Heart left ventricle (tissue), 16 donors: Measurements from ENCODE around the gene ZNF610. TPM values are rescaled to one million over a fixed set of nuclear protein-coding genes. Genes with fewer than 3 reads are reported as not detected.
A peak's percentile ranks its signal among the peaks of the same experiment; 100 is the strongest.

Experiments
- ATAC-seq, 4 donors: fragments of 200-7000 bp; cut with Tn5 transposase; one replicate each; pipeline ENCODE4 v1.9.1; 2020 to 2022; ENCODE audit warnings: moderate library complexity in 4 of 4, mild to moderate bottlenecking in 3 of 4, moderate number of reproducible peaks in 1 of 4
- DNase-seq, 5 donors: peaks; one replicate each; pipeline ENCODE4 v3.0.0-alpha.2; 2020
- H3K27ac ChIP-seq, 12 donors: fragments of 200-600 bp; sonication (generic) in 4 of 12; one replicate each; pipeline versions ENCODE4 v1.5.0 to v1.8.0; 2016 to 2022; ENCODE audit warnings: mild to moderate bottlenecking in 2 of 12
- H3K27me3 ChIP-seq, 9 donors: fragments of 200-600 bp; sonication (generic) in 2 of 9; one replicate each; pipeline versions ENCODE4 v1.5.1 to v1.8.0; 2016 to 2022; ENCODE audit warnings: mild to moderate bottlenecking in 3 of 9
- H3K36me3 ChIP-seq, 9 donors: fragments of 200-600 bp; sonication (generic) in 2 of 9; one replicate each; pipeline versions ENCODE4 v1.5.0 to v1.8.0; 2018 to 2022; ENCODE audit warnings: mild to moderate bottlenecking in 2 of 9
- H3K4me1 ChIP-seq, 12 donors: fragments of 200-600 bp; sonication (generic) in 4 of 12; one replicate each; pipeline versions ENCODE4 v1.5.0 to v1.8.0; 2016 to 2022; ENCODE audit warnings: mild to moderate bottlenecking in 3 of 12
- H3K4me3 ChIP-seq, 12 donors: fragments of 200-600 bp; sonication (generic) in 4 of 12; one replicate each; pipeline versions ENCODE4 v1.5.0 to v1.8.0; 2017 to 2022; ENCODE audit warnings: mild to moderate bottlenecking in 9 of 12, moderate library complexity in 4 of 12
- H3K9me3 ChIP-seq, 12 donors: fragments of 200-600 bp; sonication (generic) in 4 of 12; one replicate each; pipeline versions ENCODE4 v1.5.0 to v1.8.0; 2016 to 2022; ENCODE audit warnings: mild to moderate bottlenecking in 1 of 12
- POLR2A ChIP-seq, 2 donors: fragments of 450-650 bp; IDR thresholded peaks; one replicate each; pipeline ENCODE4 v1.6.1; 2017; ENCODE audit warnings: antibody characterized with exemption in 2 of 2, mild to moderate bottlenecking in 2 of 2, moderate library complexity in 2 of 2
- WGBS, 4 donors: extraction: QIAGEN DNeasy Blood & Tissue Kit in 2 of 4; methylation state at CpG; one replicate each; pipeline versions ENCODE4 v1.1.5 to v1.1.7; 2013 to 2018; 5-methylcytosine and 5-hydroxymethylcytosine counted together
- intact Hi-C, 10 donors: fragments of 100-400 bp; cut with DNase I; formaldehyde crosslinking; loops; one replicate each; pipeline versions ENCODE4 v1.11.1 to v1.14.2; 2022
- polyA plus RNA-seq, 2 donors: library from polyadenylated mRNA; stranded (reverse); fragments of 200-250 nt; gene quantifications; one replicate each; pipeline ENCODE4 v1.2.3, GENCODE V29; 2013
- total RNA-seq, 9 donors: library from RNA; depleted of rRNA in 2 of 9; stranded (reverse); fragments of >200 nt in 2 of 9; fragmentation: NEBNext Ultra II Directional in 3 of 9; extraction: Animal tissue kit (Norgen Biotek cat#: 25700) in 3 of 9; gene quantifications; one replicate each; pipeline versions ENCODE4 v1.1.0 to v1.2.4, GENCODE V29; 2016 to 2023
- TF ChIP-seq, protein P1 (sequence below), 12 donors: fragments of 200-600 bp; sonication (generic) in 4 of 12; IDR thresholded peaks; one replicate each; pipeline versions ENCODE4 v1.5.0 to v1.8.0; 2018 to 2022; ENCODE audit warnings: antibody characterized with exemption in 12 of 12, mild to moderate bottlenecking in 5 of 12
- donor health status: ischemic (EF 13 %, LVEDD 7.1; RV severe dilation, severe dysfunction).
- donor health status: healthy with polysubstance abuse.
- donor health status: DM: no; HTN: yes; CAD: no.
- donor health status: DM: no; HTN: no; CAD: no.
- donor health status: ischemic (EF 25% LVEDD 6.9; RV normal size, moderate dysfunction).
- donor health status: ischemic (EF 25% LVEDD 5.7; RV mildly dilated, moderate dysfunction).
- donor health status: healthy.
- donor health status: DM: yes; HTN: yes; CAD: no.
- donor health status: ischemic (EF 35%, LVEDD 5.7; RV mildly dilated, moderate dysfunction).
- donor health status: nonischemic (EF 11% LVEDD 7.7; RV severe dilation, severe dysfunction).
- donor health status: DM: yes; HTN: yes; CAD: no.
- donor health status: PGD.
- donor health status: ischemic (EF 29% LVEDD 5.4; RV normal size, mild dysfunction).
- donor health status: nonischemic (EF 23%, LVEDD 6.1; RV moderate dilation, normal function).

Gene ZNF610
- total and polyA plus RNA-seq, 11 donors, result 2.4 to 8.2 (median 3.2) TPM

DNA sequence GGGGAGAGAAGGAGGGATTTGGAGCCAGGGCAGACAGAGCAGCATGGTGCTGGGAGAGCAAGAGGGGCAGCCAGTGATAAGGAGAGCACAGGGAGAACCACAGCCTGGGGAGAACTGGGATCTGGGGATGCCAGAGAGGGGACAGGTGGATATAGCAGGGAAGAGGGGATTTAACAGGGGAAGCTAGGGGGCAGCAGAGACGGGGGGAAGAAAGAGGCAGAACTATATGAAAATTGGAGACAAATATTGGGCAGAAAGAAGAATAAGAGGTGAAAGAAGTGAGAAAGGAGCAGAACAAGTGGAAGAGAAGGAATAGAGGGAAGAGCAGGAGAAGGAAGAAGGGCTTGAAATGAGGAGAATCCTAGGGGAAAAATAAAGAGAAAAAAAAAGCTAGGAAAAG lies 55.1 kb downstream of the ZNF610 start:
- DNase-seq (no peak), ATAC-seq (no peak)
- WGBS, 4 donors, result 56 to 72% (median 61%) methylated on average over 1 of the region's 1 CpG
- no peak overlapping the region for H3K27ac ChIP-seq
- intact Hi-C loops, result no loop called here
- no peak overlapping the region for H3K4me3 ChIP-seq
- H3K27me3 ChIP-seq, result no peaks in the 10 kb centered on the region
- peaks cover 0 to under 1% (median 0%) of the 10 kb centered on the region in 12 donors for H3K4me1 ChIP-seq
- peaks cover 0 to 100% (median 48%) of the 10 kb centered on the region in 12 donors for H3K9me3 ChIP-seq
- TF ChIP-seq POLR2A (IDR thresholded peaks at IDR 0.05), result no peak
- TF ChIP-seq, protein P1, sequence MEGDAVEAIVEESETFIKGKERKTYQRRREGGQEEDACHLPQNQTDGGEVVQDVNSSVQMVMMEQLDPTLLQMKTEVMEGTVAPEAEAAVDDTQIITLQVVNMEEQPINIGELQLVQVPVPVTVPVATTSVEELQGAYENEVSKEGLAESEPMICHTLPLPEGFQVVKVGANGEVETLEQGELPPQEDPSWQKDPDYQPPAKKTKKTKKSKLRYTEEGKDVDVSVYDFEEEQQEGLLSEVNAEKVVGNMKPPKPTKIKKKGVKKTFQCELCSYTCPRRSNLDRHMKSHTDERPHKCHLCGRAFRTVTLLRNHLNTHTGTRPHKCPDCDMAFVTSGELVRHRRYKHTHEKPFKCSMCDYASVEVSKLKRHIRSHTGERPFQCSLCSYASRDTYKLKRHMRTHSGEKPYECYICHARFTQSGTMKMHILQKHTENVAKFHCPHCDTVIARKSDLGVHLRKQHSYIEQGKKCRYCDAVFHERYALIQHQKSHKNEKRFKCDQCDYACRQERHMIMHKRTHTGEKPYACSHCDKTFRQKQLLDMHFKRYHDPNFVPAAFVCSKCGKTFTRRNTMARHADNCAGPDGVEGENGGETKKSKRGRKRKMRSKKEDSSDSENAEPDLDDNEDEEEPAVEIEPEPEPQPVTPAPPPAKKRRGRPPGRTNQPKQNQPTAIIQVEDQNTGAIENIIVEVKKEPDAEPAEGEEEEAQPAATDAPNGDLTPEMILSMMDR (IDR thresholded peaks at IDR 0.05), result no peak
- peaks cover 0 to 67% (median 19%) of the 10 kb centered on the region in 9 donors for H3K36me3 ChIP-seq

DNA sequence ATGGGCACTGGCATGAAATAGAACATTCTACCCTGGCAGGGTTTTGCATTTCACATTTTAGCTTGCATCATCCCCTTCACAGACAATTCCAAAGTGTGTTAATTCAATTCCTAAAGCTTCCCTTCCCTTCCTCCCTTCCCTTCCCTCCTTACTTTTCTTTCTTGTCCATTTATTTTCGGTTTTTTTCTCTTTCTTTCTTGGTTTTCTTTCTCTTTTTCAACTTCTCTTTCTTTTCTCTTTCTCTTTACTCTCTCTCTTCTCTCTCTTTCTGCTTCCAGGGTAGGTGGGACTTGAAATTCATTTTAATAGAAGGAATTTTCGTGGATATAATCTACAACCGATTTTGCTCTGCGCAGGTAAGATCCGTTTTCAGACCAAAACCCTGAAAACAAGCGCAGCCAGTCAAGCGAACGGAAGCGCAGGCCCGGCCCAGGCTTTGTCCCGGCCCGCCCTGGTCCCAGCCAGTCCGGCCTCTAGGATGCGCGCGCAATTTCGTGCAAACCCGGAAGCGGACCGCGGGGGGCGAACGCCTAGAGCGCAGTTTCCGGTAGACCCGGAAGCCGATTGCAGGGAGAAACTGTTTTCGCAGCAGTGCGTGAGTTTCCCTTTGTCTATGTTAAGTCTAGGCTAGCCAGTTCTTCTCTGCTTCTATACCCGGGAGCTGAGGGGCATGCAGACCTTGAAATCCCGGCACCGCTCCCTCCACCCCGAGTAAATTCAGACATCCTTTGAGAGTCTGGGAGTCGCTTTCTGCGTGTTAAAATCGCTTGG lies 61.5 kb downstream of the ZNF610 start, which contains the start of gene ZNF528:
Gene ZNF528 (plus strand): TSS at position 540 of the 771 bp plus-strand sequence. CDS start 4,165 bp downstream, outside the sequence.
- peaks cover 5 to 77% (median 47%) of the 10 kb centered on the region in 9 donors for H3K36me3 ChIP-seq
- H3K4me3 ChIP-seq, result peak within 1 kb of the TSS; percentile 53 to 96 (median 78)
- intact Hi-C loops, result loop anchor here in 3 of 10 donors (1.0 to 5.0 kb wide), 3 partner anchors 27 to 56 kb away; partner anchors contain the start of gene ZNF578 (in 3 of the 3)
- H3K9me3 ChIP-seq, result peaks cover 0 to 47% (median 8%) of the 10 kb centered on the region in 12 donors
- H3K4me1 ChIP-seq, result peaks cover 0 to 21% (median 13%) of the 10 kb centered on the region in 12 donors
- no peaks in the 10 kb centered on the region for H3K27me3 ChIP-seq
- WGBS, 4 donors, result 0 to 1% (median 1%) methylated on average over 36 of the region's 36 CpGs
- peak; percentile 97 to 99 (median 98) for DNase-seq
- peak; percentile 13 to 61 for TF ChIP-seq POLR2A (IDR thresholded peaks at IDR 0.05)
- TF ChIP-seq, protein P1 (IDR thresholded peaks at IDR 0.05), result peak in 1 of 12 donors; percentile 4
- H3K27ac ChIP-seq, result peak within 1 kb of the TSS; percentile 35 to 84 (median 72)
- ATAC-seq, result peak; percentile 100

DNA sequence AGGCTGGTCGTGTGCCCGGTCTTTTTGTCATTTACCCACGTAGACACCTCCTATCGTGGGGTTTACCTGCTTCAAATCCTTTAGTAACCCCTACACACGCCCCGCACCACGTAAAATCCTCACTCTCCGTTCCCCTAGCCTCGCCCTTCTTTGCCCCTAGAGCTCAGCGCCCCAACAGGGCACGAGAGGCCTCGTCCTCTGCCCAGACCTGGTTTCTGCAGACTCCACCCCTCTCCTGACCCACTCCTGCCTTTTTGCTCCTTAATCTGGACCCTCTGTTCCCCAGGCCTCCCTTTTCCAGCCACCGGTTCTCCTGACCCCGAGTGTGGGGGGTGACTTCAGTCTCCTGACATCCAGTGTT lies 62.0 kb downstream of the ZNF610 start:
- WGBS, 4 donors, result 1 to 3% (median 2%) methylated on average over 14 of the region's 14 CpGs
- Histone ChIP-seq H3K27ac (peak overlapping the region; percentile 30 to 84 (median 72)), H3K9me3 (peaks cover 0 to 46% (median 6%) of the 10 kb centered on the region in 12 donors), H3K27me3 (no peaks in the 10 kb centered on the region), H3K36me3 (peaks cover 5 to 77% (median 53%) of the 10 kb centered on the region in 9 donors), H3K4me3 (peak overlapping the region; percentile 53 to 96 (median 78)), H3K4me1 (peaks cover 0 to 21% (median 13%) of the 10 kb centered on the region in 12 donors)
- intact Hi-C loops, result loop anchor here in 1 of 10 donors (5.0 kb wide), 1 partner anchor 54 kb away; the partner anchor contains the start of gene ZNF578
- no peak for TF ChIP-seq POLR2A (IDR thresholded peaks at IDR 0.05)
- TF ChIP-seq, protein P1 (IDR thresholded peaks at IDR 0.05), result no peak
- no peak for DNase-seq
- peak in 3 of 4 donors; percentile 20 to 42 (median 41) for ATAC-seq

DNA sequence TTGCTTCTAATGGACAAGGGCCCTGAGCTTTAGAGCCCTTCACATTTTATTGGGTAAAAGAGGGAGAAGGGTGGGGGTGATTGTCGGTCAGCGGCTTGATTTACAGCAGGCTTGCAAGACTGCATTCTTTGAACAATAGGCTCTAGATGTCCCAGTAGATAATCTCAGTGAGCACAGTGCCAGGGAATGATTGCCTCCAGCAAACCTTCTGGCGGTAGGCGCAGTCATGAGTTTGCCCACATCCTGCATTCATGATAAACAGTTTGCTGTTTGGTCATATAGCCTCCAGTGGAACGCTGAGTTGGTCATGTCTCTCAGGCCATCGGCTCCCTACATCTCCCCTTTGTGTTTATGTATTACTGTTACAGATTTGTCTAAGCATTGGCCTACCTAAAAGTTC lies 74.2 kb downstream of the ZNF610 start:
- no peak for ATAC-seq
- Histone ChIP-seq H3K9me3 (peaks cover 0 to 97% (median 70%) of the 10 kb centered on the region in 12 donors), H3K4me3 (no peak overlapping the region)

More for the DNA sequence above, 74.2 kb downstream of the ZNF610 start:
- no peaks in the 10 kb centered on the region for H3K4me1 ChIP-seq
- TF ChIP-seq POLR2A (IDR thresholded peaks at IDR 0.05), result no peak
- TF ChIP-seq, protein P1 (IDR thresholded peaks at IDR 0.05), result no peak
- peaks cover 9 to 99% (median 77%) of the 10 kb centered on the region in 9 donors for H3K36me3 ChIP-seq
- H3K27me3 ChIP-seq, result no peaks in the 10 kb centered on the region
- no peak overlapping the region for H3K27ac ChIP-seq
- intact Hi-C loops, result no loop called here
- DNase-seq, result no peak
- 89 to 99% (median 97%) methylated on average over 6 of the region's 6 CpGs for WGBS, 4 donors
